Measurements from ENCODE around the gene FBXL7.

Gene FBXL7

GRCh38 chr5:15499528-15500324 lies at the start of gene FBXL7:
TSS of gene FBXL7 (plus strand) at chr5:15500180.
- ATAC-seq, result no peak

- no peak for ATAC-seq
These were observed 49.5 kb upstream of the FBXL7 start for GRCh38 chr5:15450473-15450872.

GRCh38 chr5:15450949-15451348 lies 49.0 kb upstream of the FBXL7 start:
- ATAC-seq, result peak in 1 of 2 donors; percentile 7

- ATAC-seq, result no peak
These were observed 48.0 kb upstream of the FBXL7 start for GRCh38 chr5:15452030-15452429.

DNA sequence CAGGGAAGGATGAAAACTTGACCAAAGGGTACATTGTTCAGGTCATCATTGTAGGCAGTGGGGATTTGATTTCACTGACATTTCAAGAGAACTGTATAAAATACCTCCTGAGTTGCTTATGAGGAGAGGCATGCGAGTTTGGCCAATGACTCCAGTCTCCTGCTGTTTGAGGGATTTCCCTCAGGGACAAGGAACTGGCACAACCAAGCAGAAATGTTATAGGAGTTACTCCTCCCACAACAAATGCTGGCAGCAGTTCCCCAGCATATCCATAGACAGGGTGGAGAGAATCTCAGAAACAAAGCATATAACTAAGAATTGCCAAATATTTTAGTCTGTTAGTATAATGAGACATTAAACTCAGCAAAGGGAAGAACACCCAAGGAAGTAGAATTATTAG lies 47.2 kb upstream of the FBXL7 start:
- no peak for ATAC-seq

GRCh38 chr5:15459200-15459599 lies 40.8 kb upstream of the FBXL7 start:
- no peak for ATAC-seq

DNA sequence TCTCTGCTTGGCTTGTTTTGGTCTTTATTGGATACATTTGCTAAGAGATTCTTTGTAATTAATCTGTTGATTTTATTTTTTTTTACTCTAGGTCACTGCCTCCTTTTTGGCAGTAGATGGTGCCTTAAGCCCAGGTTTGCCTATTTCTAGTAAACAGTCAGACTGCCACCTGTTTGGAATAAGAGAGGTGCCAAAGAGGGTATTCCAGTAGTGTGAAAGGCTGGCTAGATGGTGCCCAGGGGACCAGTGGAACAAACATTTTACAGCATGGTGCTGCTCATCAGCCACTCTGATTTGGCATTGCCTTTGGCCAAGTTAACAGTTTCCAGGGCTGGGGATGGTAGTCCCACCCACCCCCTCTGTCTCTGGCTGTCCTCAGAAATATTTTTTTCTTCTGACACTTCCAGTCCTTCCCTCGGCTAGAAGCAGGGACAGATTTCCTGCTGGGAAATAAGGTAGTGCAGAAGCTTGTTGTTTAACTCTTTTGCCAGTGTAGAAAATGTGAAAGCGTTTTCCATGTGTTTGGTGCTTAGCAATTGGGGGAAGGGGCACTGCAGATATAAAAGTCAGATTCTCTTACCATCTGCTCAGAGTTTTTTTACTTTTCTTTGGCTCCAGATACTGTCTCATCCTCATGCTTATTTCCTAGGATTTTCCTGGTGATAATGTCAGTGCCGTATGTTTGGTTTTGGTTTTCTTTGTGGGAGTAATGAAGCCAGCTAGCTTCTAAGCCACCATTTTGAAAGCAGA lies 36.6 kb upstream of the FBXL7 start:
- ATAC-seq, result no peak

GRCh38 chr5:15472116-15472515 lies 27.9 kb upstream of the FBXL7 start:
- no peak for ATAC-seq

- no peak for ATAC-seq
These were observed 25.7 kb upstream of the FBXL7 start for GRCh38 chr5:15474143-15474719.

GRCh38 chr5:15475367-15475766 lies 24.6 kb upstream of the FBXL7 start:
- no peak for ATAC-seq

- no peak for ATAC-seq
These were observed 23.0 kb upstream of the FBXL7 start for GRCh38 chr5:15476977-15477376.

DNA sequence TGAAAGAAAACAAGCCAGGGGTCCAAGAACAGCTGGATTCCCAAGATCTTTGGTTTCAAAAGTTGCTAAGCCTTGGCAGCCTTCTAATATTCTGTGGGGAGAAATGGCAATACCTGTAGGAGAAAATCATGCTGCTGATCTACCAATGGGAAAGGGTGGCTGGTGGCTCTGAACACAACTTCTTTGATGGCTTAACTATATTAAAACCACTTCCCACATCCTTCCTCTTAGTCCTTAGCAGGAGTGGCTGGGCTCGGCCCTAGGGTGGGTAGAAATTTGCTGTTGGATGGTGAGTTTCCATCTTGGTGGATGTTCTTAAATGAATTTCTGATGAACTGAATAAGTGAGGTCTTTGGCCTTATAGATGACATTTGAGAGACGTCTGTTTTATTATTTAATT lies 19.5 kb upstream of the FBXL7 start:
- ATAC-seq, result no peak

GRCh38 chr5:15483351-15484097 lies 16.5 kb upstream of the FBXL7 start:
- no peak for ATAC-seq

DNA sequence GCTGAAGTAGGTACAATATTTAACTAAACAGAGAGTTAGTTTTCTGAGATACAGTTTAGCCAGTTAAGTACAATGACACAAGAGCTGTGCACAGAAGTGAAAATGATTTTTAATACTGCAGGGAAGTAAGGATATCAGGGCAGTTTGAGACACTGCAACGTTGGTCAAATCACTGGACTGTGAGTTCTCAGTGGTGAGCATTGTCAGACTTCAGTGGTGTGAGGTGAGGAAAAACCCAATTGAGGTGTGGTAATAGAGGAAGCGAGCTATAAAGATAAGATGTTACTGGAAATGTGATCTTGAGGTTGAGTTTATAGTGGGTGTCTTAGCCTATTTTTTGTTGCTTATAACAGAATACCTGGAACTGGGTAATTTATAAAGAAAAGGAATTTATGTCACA lies 12.8 kb upstream of the FBXL7 start:
- ATAC-seq, result no peak

- ATAC-seq, result no peak
These were observed 10.3 kb upstream of the FBXL7 start for GRCh38 chr5:15489571-15490235.

GRCh38 chr5:15492545-15492944 lies 7.4 kb upstream of the FBXL7 start:
- ATAC-seq, result no peak

- ATAC-seq, result no peak
These were observed 6.5 kb upstream of the FBXL7 start for GRCh38 chr5:15493501-15493900.

DNA sequence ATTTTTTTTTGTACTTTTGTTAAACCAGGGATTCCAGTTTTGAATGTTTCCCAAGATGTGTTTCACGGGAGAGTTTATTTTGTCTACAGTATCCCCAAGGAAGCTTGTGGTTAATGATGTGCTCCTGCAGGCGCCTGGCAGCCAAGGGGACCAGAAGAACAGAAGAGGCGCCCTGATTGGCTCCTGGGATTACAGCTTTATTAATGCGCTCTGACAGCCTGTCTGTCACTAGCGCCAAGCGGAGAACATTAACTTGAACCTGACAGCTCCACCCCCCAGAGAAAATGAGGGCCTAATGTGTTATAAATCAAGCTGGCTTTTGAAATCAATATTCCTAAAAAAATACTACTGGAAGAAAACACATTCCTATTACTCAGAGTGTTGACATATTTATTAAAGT lies 5.0 kb upstream of the FBXL7 start:
- no peak for ATAC-seq

DNA sequence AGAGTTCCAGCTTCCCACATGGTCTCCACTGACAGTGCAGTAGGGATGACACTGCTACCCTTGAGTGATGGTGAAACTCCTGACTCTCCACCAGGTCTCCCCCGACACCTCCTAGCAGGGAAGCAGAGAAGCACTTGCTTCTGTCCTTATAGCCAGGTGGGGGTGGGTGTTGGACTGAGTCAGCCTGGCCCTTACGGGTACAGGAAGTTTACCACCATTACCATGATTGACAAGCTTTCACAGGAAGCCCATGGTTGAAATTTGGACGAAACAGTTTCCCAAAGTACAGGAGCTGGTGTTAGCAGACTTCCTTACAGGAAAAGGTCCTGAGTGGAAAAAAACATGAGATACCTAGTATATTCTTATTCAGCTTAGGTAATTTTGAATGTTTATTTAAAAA lies 3.1 kb upstream of the FBXL7 start:
- ATAC-seq, result no peak

- ATAC-seq, result no peak
These were observed 483 bp downstream of the FBXL7 start for GRCh38 chr5:15500325-15501001.

- ATAC-seq, result no peak
These were observed 1.3 kb downstream of the FBXL7 start for GRCh38 chr5:15501091-15501791.

Measured in activated CD4-positive, CD25-positive, alpha-beta regulatory T cell treated with anti-CD3 and anti-CD28 coated beads, Interleukin-2, amount 50 U/mL, for 24 hours (primary cell).